Measurements from ENCODE around the gene LMLN.

The LMLN gene

GRCh38 chr3:197983076-197983475 lies 23.1 kb downstream of the LMLN start:
- TF ChIP-seq CTCF (IDR thresholded peaks at IDR 0.05; ENCODE audit: low read depth, low read length): no peak
- no peak overlapping the region for H3K4me3 ChIP-seq (ENCODE audit: low read depth, low read length)
- no peak for DNase-seq
- H3K36me3 ChIP-seq: no peaks in the 10 kb centered on the region
- no peaks in the 10 kb centered on the region for H3K9me3 ChIP-seq (ENCODE audit: severe bottlenecking)
- H3K27me3 ChIP-seq (ENCODE audit: insufficient read depth, low read depth, severe bottlenecking): no peaks in the 10 kb centered on the region
- H3K27ac ChIP-seq: no peak overlapping the region

GRCh38 chr3:197989651-197990050 lies 29.6 kb downstream of the LMLN start:
- no peaks in the 10 kb centered on the region for H3K9me3 ChIP-seq (ENCODE audit: severe bottlenecking)
- H3K36me3 ChIP-seq: no peaks in the 10 kb centered on the region
- H3K4me3 ChIP-seq (ENCODE audit: low read depth, low read length): no peak overlapping the region
- TF ChIP-seq CTCF (IDR thresholded peaks at IDR 0.05; ENCODE audit: low read depth, low read length): no peak
- DNase-seq: no peak
- no peak overlapping the region for H3K27ac ChIP-seq
- H3K27me3 ChIP-seq (ENCODE audit: insufficient read depth, low read depth, severe bottlenecking): no peaks in the 10 kb centered on the region

GRCh38 chr3:197994736-197995135 lies 34.7 kb downstream of the LMLN start:
- Histone ChIP-seq H3K36me3 (no peaks in the 10 kb centered on the region), H3K27ac (no peak overlapping the region), H3K9me3 (ENCODE audit: severe bottlenecking) (no peaks in the 10 kb centered on the region), H3K27me3 (ENCODE audit: insufficient read depth, low read depth, severe bottlenecking) (no peaks in the 10 kb centered on the region), H3K4me3 (ENCODE audit: low read depth, low read length) (no peak overlapping the region)
- DNase-seq: no peak
- TF ChIP-seq CTCF (IDR thresholded peaks at IDR 0.05; ENCODE audit: low read depth, low read length): no peak

- Histone ChIP-seq H3K27ac (no peak overlapping the region), H3K9me3 (ENCODE audit: severe bottlenecking) (no peaks in the 10 kb centered on the region), H3K27me3 (ENCODE audit: insufficient read depth, low read depth, severe bottlenecking) (no peaks in the 10 kb centered on the region), H3K36me3 (no peaks in the 10 kb centered on the region), H3K4me3 (ENCODE audit: low read depth, low read length) (no peak overlapping the region)
- DNase-seq: no peak
- no peak for TF ChIP-seq CTCF (IDR thresholded peaks at IDR 0.05; ENCODE audit: low read depth, low read length)
These were observed 36.8 kb downstream of the LMLN start for GRCh38 chr3:197996855-197997254.

GRCh38 chr3:197997936-197998335 lies 37.9 kb downstream of the LMLN start:
- H3K27me3 ChIP-seq (ENCODE audit: insufficient read depth, low read depth, severe bottlenecking): no peaks in the 10 kb centered on the region
- H3K4me3 ChIP-seq (ENCODE audit: low read depth, low read length): no peak overlapping the region
- no peaks in the 10 kb centered on the region for H3K36me3 ChIP-seq
- DNase-seq: no peak
- TF ChIP-seq CTCF (IDR thresholded peaks at IDR 0.05; ENCODE audit: low read depth, low read length): no peak
- H3K27ac ChIP-seq: no peak overlapping the region
- H3K9me3 ChIP-seq (ENCODE audit: severe bottlenecking): no peaks in the 10 kb centered on the region

- Histone ChIP-seq H3K36me3 (no peaks in the 10 kb centered on the region), H3K4me3 (ENCODE audit: low read depth, low read length) (no peak overlapping the region), H3K27me3 (ENCODE audit: insufficient read depth, low read depth, severe bottlenecking) (no peaks in the 10 kb centered on the region), H3K9me3 (ENCODE audit: severe bottlenecking) (no peaks in the 10 kb centered on the region), H3K27ac (no peak overlapping the region)
- no peak for TF ChIP-seq CTCF (IDR thresholded peaks at IDR 0.05; ENCODE audit: low read depth, low read length)
- no peak for DNase-seq
These were observed 57.1 kb downstream of the LMLN start for GRCh38 chr3:198017090-198017489.
